OCI-LY7 (cell line): ENCODE data around the gene SLAMF1.

Experiments
- CTCF ChIP-seq: fragments of 200-600 bp; sonication (generic); conservative IDR thresholded peaks from 2 replicates; pipeline ENCODE4 v1.5.1; 2014; ENCODE audit warnings: mild to moderate bottlenecking, antibody characterized with exemption, low read length, moderate library complexity, mixed read lengths
- EZH2phosphoT487 ChIP-seq: fragments of 200-600 bp; sonication (generic); IDR thresholded peaks from 2 replicates; pipeline ENCODE4 v1.6.1; 2018; ENCODE audit warnings: low read depth, borderline replicate concordance, mild to moderate bottlenecking, mixed run types, antibody characterized with exemption, low read length, moderate library complexity, mixed read lengths

GRCh38 chr1:160679893-160680292 is 33.0 kb upstream of the SLAMF1 start:
- TF ChIP-seq CTCF: no peak
- no peak for TF ChIP-seq EZH2phosphoT487
